ENCODE measurements around the gene CCDC8. TPM values are rescaled to one million over a fixed set of nuclear protein-coding genes. Genes with fewer than 3 reads are reported as not detected.

The CCDC8 gene
- polyA plus RNA-seq, 2 of the 4 experiments (the other 2 are of a cell fraction), result 0.04 to 0.08 TPM

DNA sequence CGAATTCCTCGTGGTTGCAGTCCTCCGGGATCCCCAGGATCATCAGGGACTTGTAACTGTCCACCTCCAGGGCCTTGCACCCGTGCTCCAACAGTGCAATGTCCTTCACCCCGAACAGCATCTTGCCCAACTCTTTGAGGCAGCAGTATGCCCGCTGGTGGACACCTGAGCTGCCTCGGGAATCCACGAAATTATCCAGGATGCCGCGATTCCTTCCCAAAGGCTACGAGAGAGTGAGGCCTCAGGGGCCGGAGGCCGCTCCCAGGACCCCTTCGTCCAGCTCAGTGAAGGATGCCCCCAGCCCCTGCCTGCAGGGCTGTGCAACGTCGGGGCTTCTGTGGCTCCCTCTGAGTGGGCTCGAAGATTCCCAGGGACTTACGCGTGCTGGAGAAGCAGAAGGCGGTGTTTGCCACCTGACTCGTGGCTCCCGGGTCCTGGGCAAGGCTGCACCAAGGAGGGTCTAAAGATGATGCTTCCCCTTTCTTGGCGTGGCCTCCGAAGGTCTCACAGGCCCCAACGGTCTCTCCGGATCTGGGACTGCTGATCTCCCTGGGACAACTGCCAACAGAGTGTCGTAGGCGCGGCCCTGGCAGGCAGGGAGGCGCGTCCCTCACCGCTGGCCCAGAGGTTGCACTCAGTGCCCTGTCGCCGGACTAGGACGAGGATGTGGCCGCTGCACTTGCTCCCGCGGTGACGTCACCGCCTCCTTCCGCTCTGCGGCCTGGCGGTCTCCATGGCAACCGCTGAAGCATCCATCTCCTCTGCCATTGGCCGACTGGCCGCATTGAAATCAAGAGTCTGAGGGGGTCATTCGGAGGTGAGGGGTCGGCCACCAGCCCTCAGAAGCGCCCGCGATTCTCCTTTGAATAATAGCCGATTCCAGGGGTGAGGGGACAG, 15.1 kb upstream of the CCDC8 start, which contains the start of gene PNMA8C:
Gene PNMA8C, minus strand, starts transcription at position 698 of the 897 bp plus-strand sequence. Its CDS starts 577 bp downstream, at position 121.
- Histone ChIP-seq H3K4me1 (peaks cover 8% of the 10 kb centered on the region), H3K9me3 (no peaks in the 10 kb centered on the region), H3K27ac (no peak within 1 kb of the TSS), H3K4me3 (no peak within 1 kb of the TSS), H3K4me2 (peak within 1 kb of the TSS; percentile 4; the same call in 1 of the 3 replicates)
- TF ChIP-seq NR3C1 (IDR thresholded peaks at IDR 0.05) (no peak), RFX5 (IDR thresholded peaks at IDR 0.05) (peak; percentile 58; the same call in 1 of the 2 replicates)
- TF ChIP-seq, protein P1, sequence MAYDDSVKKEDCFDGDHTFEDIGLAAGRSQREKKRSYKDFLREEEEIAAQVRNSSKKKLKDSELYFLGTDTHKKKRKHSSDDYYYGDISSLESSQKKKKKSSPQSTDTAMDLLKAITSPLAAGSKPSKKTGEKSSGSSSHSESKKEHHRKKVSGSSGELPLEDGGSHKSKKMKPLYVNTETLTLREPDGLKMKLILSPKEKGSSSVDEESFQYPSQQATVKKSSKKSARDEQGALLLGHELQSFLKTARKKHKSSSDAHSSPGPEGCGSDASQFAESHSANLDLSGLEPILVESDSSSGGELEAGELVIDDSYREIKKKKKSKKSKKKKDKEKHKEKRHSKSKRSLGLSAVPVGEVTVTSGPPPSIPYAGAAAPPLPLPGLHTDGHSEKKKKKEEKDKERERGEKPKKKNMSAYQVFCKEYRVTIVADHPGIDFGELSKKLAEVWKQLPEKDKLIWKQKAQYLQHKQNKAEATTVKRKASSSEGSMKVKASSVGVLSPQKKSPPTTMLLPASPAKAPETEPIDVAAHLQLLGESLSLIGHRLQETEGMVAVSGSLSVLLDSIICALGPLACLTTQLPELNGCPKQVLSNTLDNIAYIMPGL (CRISPR knock-in tag; IDR thresholded peaks at IDR 0.05; ENCODE audit: borderline replicate concordance), result no peak
- CTCF ChIA-PET, result interaction anchor here (0.6 to 2.2 kb wide), 4 partner anchors 33 to 60 kb away, joined by 3 to 5 read pairs (median 3); no protein-coding TSS in a partner anchor
- no peak for FAIRE-seq
- DNase-seq (ENCODE audit: low read depth in 1 of 2, low spot score in 1 of 2), result peak in 1 of 2 experiments; percentile 31
- 60% methylated on average over 45 of the region's 52 CpGs for WGBS (ENCODE audit: missing lambda C conversion rate)
- ATAC-seq, result no peak
- POLR2A ChIA-PET, result no interaction called here

DNA sequence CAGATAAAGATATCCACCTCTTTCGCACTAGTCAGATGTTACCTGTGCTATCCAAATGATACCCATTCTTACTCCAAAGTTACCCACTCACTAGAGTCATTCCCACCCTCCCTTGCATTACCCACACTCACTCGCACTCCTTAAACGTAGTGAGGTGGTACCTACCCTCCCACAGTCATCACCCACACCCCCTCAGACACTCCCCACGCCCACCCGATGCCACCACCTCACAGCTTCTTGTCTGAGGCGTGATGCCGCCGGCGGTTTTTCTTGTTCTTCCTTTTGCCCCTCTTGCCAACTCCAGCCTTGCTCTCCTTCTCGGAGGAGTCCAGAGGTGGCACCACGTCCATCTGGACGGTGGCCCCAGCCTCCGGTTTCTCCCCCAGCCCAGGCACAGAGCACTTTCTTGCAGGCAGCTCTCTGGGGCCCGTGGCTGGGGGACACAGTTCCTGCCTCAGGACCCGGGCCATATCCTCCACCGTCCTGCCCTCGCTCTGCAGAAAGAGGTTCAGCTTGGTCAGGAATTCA, 14.2 kb upstream of the CCDC8 start:
- ChIA-PET POLR2A (interaction anchor here (0.6 kb wide), 1 partner anchor 9 kb away, joined by 3 read pairs; no protein-coding TSS in a partner anchor), CTCF (interaction anchor here (1.0 to 7.0 kb wide), 7 partner anchors 9 to 61 kb away, joined by 3 to 43 read pairs (median 4); no protein-coding TSS in a partner anchor)
- Histone ChIP-seq H3K4me3 (no peak overlapping the region), H3K4me1 (peaks cover 8% of the 10 kb centered on the region), H3K27ac (no peak overlapping the region), H3K9me3 (no peaks in the 10 kb centered on the region), H3K4me2 (no peak overlapping the region)
- ATAC-seq (no peak), DNase-seq (ENCODE audit: low read depth in 1 of 2, low spot score in 1 of 2) (no peak), FAIRE-seq (no peak)
- 73% methylated on average over 17 of the region's 17 CpGs for whole genome bisulfite sequencing (ENCODE audit: missing lambda C conversion rate)
- TF ChIP-seq RAD21 (conservative IDR thresholded peaks at IDR 0.05 in 1 of 2, IDR thresholded peaks at IDR 0.05 in 1 of 2) (no peak), KDM5A (IDR thresholded peaks at IDR 0.05) (no peak)

DNA sequence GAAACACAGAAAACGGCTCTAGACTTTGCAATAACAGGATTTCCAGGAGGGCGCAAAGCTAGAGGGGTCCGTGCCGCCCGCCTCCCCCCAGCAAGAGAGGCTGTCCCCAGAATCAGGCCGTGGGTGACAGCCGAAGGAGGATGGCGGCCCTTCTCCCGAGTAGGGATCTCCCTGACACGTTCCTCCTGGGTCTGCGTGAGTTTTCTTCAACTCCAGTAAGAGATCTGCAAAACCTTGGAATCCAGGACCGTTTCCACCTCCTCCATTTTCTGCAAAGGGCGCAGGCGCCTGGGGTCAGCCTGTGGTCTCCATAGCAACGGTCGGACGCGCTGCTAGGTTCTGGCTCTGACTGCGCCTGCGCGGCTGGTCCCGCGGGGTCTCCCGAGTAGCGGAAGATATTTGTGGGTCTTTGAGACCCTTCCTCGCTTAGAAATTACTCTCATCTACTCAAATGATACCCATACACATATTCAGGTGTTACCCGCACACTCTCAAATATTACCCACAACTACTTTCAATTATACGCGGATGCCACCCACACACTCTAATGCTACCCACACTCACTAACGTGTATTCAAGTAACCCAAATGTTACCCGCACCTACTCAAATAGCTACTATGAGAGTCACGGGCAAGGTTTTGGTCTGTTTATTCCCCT, 13.3 kb upstream of the CCDC8 start:
- Histone ChIP-seq H3K4me2 (peak overlapping the region; percentile 76), H3K4me1 (peaks cover 8% of the 10 kb centered on the region), H3K4me3 (peak overlapping the region; percentile 55), H3K27ac (peak overlapping the region; percentile 68 to 86), H3K9me3 (no peaks in the 10 kb centered on the region)
- ChIA-PET CTCF (interaction anchor here (0.6 to 7.0 kb wide), 9 partner anchors 10 to 235 kb away, joined by 3 to 43 read pairs (median 5); no protein-coding TSS in a partner anchor), POLR2A (interaction anchor here (1.1 kb wide), 1 partner anchor 10 kb away, joined by 3 read pairs; no protein-coding TSS in a partner anchor)
- FAIRE-seq, result no peak
- 29% methylated on average over 32 of the region's 32 CpGs for WGBS (ENCODE audit: missing lambda C conversion rate)
- DNase-seq (ENCODE audit: low read depth in 1 of 2, low spot score in 1 of 2), result peak; percentile 81 to 95
- peak; percentile 90 for ATAC-seq
- TF ChIP-seq PHF8 (IDR thresholded peaks at IDR 0.05; ENCODE audit: borderline replicate concordance, low read depth) (peak; percentile 23; the same call in 1 of the 2 replicates), FOSB (CRISPR knock-in tag; IDR thresholded peaks at IDR 0.05) (no peak)

DNA sequence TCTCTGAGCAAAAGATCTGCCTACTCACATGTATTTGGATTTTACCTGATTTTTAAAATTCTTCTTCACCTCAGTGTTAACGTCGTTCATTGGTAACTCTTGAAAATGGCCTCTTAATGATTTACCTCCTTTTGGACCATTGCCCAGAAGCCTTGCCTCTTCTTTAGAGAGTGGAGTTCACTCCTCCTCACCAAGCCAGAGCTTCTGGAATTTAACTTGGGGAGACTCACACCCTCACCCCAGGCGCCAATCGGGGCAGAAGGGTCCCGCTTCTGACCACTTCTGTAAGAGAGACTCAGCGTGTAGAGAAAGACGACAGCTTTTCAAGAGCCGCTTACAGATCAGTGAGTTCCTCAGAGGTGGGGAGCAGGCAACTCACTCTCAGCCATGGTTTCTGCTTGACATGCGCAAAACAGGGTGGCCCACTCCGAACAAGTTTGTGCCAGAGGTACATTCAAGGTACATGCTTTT, 12.7 kb upstream of the CCDC8 start:
- Histone ChIP-seq H3K4me3 (peak overlapping the region; percentile 55), H3K4me1 (peaks cover 8% of the 10 kb centered on the region), H3K9me3 (no peaks in the 10 kb centered on the region), H3K27ac (peak overlapping the region; percentile 68 to 86), H3K4me2 (peak overlapping the region; percentile 76)
- POLR2A ChIA-PET, result interaction anchor here (0.6 to 1.1 kb wide), 2 partner anchors 9 to 133 kb away, joined by 3 to 5 read pairs; no protein-coding TSS in a partner anchor
- ATAC-seq, result peak; percentile 57 to 74
- 23% methylated on average over 9 of the region's 10 CpGs for WGBS (ENCODE audit: missing lambda C conversion rate)
- peak; percentile 88 for FAIRE-seq
- peak; percentile 62 to 70 for DNase-seq (ENCODE audit: low read depth in 1 of 2, low spot score in 1 of 2)
- CTCF ChIA-PET, result interaction anchor here (0.6 to 7.0 kb wide), 10 partner anchors 10 to 414 kb away, joined by 3 to 43 read pairs (median 5); no protein-coding TSS in a partner anchor
- TF ChIP-seq NFE2L2 (conservative IDR thresholded peaks at IDR 0.05; ENCODE audit: low read length) (no peak), HOXA7 (CRISPR knock-in tag; IDR thresholded peaks at IDR 0.05) (no peak), TP53 (CRISPR knock-in tag; IDR thresholded peaks at IDR 0.05) (no peak), CBX2 (IDR thresholded peaks at IDR 0.05; ENCODE audit: borderline replicate concordance, low read depth) (no peak), EHF (CRISPR knock-in tag; IDR thresholded peaks at IDR 0.05) (no peak), SMC3 (IDR thresholded peaks at IDR 0.05) (no peak), PHF8 (IDR thresholded peaks at IDR 0.05; ENCODE audit: borderline replicate concordance, low read depth) (no peak), RNF2 (IDR thresholded peaks at IDR 0.05; ENCODE audit: borderline replicate concordance, low read depth) (no peak), CHD4 (IDR thresholded peaks at IDR 0.05; ENCODE audit: borderline replicate concordance) (no peak), EHMT2 (IDR thresholded peaks at IDR 0.05; ENCODE audit: low read depth) (no peak)
- TF ChIP-seq, protein P2, sequence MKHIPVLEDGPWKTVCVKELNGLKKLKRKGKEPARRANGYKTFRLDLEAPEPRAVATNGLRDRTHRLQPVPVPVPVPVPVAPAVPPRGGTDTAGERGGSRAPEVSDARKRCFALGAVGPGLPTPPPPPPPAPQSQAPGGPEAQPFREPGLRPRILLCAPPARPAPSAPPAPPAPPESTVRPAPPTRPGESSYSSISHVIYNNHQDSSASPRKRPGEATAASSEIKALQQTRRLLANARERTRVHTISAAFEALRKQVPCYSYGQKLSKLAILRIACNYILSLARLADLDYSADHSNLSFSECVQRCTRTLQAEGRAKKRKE (CRISPR knock-in tag; IDR thresholded peaks at IDR 0.05; ENCODE audit: low read depth), result no peak
- TF ChIP-seq, protein P3, sequence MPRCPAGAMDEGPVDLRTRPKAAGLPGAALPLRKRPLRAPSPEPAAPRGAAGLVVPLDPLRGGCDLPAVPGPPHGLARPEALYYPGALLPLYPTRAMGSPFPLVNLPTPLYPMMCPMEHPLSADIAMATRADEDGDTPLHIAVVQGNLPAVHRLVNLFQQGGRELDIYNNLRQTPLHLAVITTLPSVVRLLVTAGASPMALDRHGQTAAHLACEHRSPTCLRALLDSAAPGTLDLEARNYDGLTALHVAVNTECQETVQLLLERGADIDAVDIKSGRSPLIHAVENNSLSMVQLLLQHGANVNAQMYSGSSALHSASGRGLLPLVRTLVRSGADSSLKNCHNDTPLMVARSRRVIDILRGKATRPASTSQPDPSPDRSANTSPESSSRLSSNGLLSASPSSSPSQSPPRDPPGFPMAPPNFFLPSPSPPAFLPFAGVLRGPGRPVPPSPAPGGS (IDR thresholded peaks at IDR 0.05), result no peak
- TF ChIP-seq, protein P4, sequence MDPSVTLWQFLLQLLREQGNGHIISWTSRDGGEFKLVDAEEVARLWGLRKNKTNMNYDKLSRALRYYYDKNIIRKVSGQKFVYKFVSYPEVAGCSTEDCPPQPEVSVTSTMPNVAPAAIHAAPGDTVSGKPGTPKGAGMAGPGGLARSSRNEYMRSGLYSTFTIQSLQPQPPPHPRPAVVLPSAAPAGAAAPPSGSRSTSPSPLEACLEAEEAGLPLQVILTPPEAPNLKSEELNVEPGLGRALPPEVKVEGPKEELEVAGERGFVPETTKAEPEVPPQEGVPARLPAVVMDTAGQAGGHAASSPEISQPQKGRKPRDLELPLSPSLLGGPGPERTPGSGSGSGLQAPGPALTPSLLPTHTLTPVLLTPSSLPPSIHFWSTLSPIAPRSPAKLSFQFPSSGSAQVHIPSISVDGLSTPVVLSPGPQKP (IDR thresholded peaks at IDR 0.05; ENCODE audit: low read depth, low read length), result no peak

All from A549 (cell line).